Mesodermal cell (in vitro differentiated cells): Measurements from ENCODE around the gene LIX1L.

ENCODE experiments used
- H3K27ac ChIP-seq: 2 replicates; pipeline ENCODE4 v1.7.0; 2013; ENCODE audit warnings: mild to moderate bottlenecking, low read depth, low read length, moderate library complexity; ENCODE audit not compliant: severe bottlenecking
- H3K36me3 ChIP-seq: 2 replicates; pipeline ENCODE4 v1.7.1; 2013; ENCODE audit warnings: mild to moderate bottlenecking, low read length, moderate library complexity; ENCODE audit not compliant: control insufficient read depth, insufficient read depth
- H3K4me1 ChIP-seq: one replicate; pipeline ENCODE4 v1.7.1; 2013; ENCODE audit warnings: mild to moderate bottlenecking, low read length; ENCODE audit not compliant: insufficient read depth, control insufficient read depth, poor library complexity, severe bottlenecking
- H3K4me3 ChIP-seq: 2 replicates; pipeline ENCODE4 v1.7.0; 2013; ENCODE audit warnings: low read length, control low read depth, mild to moderate bottlenecking; ENCODE audit not compliant: insufficient read depth, poor library complexity, severe bottlenecking; ENCODE audit errors: extremely low read depth
- H3K9me3 ChIP-seq: 2 replicates; pipeline ENCODE4 v1.7.1; 2013; ENCODE audit warnings: mild to moderate bottlenecking, low read length, moderate library complexity; ENCODE audit not compliant: control insufficient read depth
- WGBS, 2 experiments: methylation state at CpG; one replicate each; pipeline ENCODE4 v1.1.5; 2013; ENCODE audit warnings: missing lambda C conversion rate in 2 of 2; ENCODE audit not compliant: insufficient coverage in 2 of 2; 5-methylcytosine and 5-hydroxymethylcytosine counted together

The LIX1L gene

GRCh38 chr1:145993618-145994390, 36.0 kb upstream of the LIX1L start:
- H3K27ac ChIP-seq: no peak overlapping the region
- H3K36me3 ChIP-seq: peaks cover 35% of the 10 kb centered on the region
- peak overlapping the region; percentile 77 for H3K4me3 ChIP-seq
- H3K4me1 ChIP-seq: peaks cover 30% of the 10 kb centered on the region
- H3K9me3 ChIP-seq: no peaks in the 10 kb centered on the region
- WGBS, 2 experiments: 100% methylated on average over 3 to 5 of the region's 6 CpGs

DNA sequence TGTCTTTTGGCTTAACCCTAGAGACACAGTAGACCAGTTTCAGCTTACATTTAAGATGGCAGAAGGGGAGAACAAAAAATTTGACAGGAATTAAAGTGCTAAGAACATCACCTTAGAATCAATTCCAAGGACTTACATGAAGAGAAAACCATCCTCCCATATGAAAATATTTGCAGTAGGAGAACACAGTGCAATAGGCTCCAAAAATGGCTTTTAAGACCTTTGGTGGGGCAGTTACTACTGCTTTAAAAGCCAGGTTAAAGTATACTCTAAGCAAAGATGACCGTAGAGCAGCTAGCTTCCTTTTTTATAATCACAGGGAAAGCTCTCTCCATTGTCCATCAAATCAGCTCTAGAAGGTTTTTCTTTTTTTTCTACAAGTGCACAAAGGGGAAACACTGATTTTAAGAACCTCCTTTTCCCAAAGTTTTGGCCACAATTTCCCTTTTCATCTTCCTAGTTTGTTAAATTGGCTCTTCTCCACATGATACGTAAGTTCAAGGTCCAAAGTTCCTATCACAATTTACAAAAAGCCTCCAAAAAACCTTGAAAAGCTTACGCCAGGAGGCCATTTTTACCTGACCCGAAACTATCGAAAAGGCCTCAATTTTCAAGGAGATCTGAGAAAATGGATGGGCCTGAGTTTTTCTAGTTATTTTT, 35.3 kb upstream of the LIX1L start:
- Histone ChIP-seq H3K4me3 (peak overlapping the region; percentile 77), H3K9me3 (no peaks in the 10 kb centered on the region), H3K4me1 (peaks cover 29% of the 10 kb centered on the region), H3K27ac (peak overlapping the region; percentile 37), H3K36me3 (peaks cover 35% of the 10 kb centered on the region)
- WGBS, 2 experiments: 95 to 100% methylated on average over 1 to 4 of the region's 5 CpGs

- Histone ChIP-seq H3K4me3 (peak overlapping the region; percentile 77), H3K9me3 (no peaks in the 10 kb centered on the region), H3K36me3 (peaks cover 35% of the 10 kb centered on the region), H3K4me1 (peaks cover 23% of the 10 kb centered on the region), H3K27ac (peak overlapping the region; percentile 37)
- no CpG with 5 or more reads among the region's 1 CpG for WGBS, 2 experiments
Observed at GRCh38 chr1:145992502-145992936, 34.7 kb upstream of the LIX1L start.

DNA sequence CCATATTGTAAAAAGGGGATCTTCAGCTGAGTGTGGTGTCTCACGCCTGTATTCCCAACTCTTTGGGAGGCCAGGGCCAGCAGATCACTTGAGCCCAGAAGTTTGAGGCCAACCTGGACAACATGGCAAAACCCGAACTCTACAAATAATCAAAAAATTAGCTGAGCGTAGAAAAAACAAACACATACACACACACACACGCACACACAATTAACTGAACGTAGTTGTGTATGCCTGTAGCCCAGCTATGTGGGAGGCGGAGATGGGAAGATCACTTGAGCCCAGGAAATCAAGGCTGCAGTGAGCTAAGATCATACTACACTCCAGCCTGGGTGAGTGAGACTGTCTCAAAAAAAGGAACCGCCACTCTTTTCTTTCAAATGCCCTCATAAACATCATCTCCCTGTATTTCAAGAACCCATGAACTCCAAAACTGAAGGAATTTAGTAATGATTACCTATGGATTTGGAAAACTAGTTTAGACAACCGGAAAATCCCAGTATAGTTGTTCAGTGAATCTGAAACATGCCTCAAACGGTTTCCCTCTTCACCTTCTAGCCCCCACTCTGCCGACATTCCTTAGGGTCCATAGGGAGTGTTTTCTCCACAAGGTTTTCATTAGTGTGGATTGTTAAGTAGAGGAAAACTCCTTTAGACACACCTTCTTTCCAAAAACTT, 34.1 kb upstream of the LIX1L start:
- 93 to 96% methylated on average over 3 to 5 of the region's 10 CpGs for WGBS, 2 experiments
- H3K27ac ChIP-seq: peak overlapping the region; percentile 18
- H3K4me3 ChIP-seq: no peak overlapping the region
- no peaks in the 10 kb centered on the region for H3K9me3 ChIP-seq
- H3K4me1 ChIP-seq: peaks cover 20% of the 10 kb centered on the region
- peaks cover 35% of the 10 kb centered on the region for H3K36me3 ChIP-seq

GRCh38 chr1:145990249-145990855, 32.5 kb upstream of the LIX1L start:
- Histone ChIP-seq H3K27ac (peak overlapping the region; percentile 30), H3K9me3 (no peaks in the 10 kb centered on the region), H3K4me3 (no peak overlapping the region), H3K36me3 (peaks cover 31% of the 10 kb centered on the region), H3K4me1 (peaks cover 35% of the 10 kb centered on the region)
- WGBS, 2 experiments: 92 to 100% methylated on average over 2 to 4 of the region's 7 CpGs

GRCh38 chr1:145988773-145989172, 31.0 kb upstream of the LIX1L start:
- Histone ChIP-seq H3K27ac (no peak overlapping the region), H3K4me1 (peaks cover 41% of the 10 kb centered on the region), H3K36me3 (peaks cover 16% of the 10 kb centered on the region), H3K9me3 (no peaks in the 10 kb centered on the region), H3K4me3 (no peak overlapping the region)
- WGBS, 2 experiments: 94 to 100% methylated on average over 4 to 5 of the region's 5 CpGs

DNA sequence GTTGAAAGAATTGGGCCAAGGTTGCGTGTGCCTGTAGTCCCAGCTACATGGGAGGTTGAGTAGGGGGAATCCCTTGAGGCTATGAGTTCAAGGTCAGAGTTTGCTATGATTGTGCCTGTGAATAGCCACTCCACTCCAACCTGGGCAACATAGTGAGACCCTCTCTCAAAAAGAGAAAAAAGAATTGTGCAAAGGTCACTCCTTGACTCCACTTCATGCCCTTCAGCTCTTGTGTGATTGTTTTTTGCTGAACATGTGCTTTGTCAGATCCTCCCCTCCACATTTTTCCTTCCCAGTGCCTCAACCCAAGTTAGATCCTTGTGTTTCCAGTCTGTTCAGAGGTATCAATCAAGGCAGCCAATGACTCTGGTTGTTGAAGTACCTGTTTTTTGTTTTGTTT, 30.1 kb upstream of the LIX1L start:
- Histone ChIP-seq H3K27ac (no peak overlapping the region), H3K4me3 (no peak overlapping the region), H3K36me3 (peaks cover 7% of the 10 kb centered on the region), H3K4me1 (peaks cover 41% of the 10 kb centered on the region), H3K9me3 (no peaks in the 10 kb centered on the region)
- WGBS, 2 experiments: 100% methylated on average over 1 of the region's 1 CpG

DNA sequence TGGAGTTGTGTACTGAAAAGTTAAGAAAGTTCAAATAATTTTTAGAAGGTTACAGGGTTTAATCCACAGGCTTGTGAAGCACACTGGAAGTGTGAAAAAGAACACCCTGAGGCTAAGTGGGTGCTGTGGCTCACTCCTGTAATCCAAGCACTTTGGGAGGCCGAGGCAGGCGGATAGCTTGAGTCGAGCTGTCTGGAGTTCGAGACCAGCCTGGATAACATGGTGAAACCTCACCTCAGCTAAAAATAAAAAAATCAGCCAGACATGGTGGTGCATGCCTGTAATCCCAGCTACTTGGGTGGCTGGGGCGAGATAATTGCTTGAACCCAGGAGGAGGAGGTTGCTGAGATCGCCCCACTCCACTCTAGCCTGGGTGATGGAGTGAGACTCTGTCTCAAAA, 28.7 kb upstream of the LIX1L start:
- H3K36me3 ChIP-seq: no peaks in the 10 kb centered on the region
- peaks cover 45% of the 10 kb centered on the region for H3K4me1 ChIP-seq
- WGBS, 2 experiments: 87 to 91% methylated on average over 4 to 5 of the region's 6 CpGs
- H3K27ac ChIP-seq: peak overlapping the region; percentile 75
- H3K4me3 ChIP-seq: no peak overlapping the region
- no peaks in the 10 kb centered on the region for H3K9me3 ChIP-seq

DNA sequence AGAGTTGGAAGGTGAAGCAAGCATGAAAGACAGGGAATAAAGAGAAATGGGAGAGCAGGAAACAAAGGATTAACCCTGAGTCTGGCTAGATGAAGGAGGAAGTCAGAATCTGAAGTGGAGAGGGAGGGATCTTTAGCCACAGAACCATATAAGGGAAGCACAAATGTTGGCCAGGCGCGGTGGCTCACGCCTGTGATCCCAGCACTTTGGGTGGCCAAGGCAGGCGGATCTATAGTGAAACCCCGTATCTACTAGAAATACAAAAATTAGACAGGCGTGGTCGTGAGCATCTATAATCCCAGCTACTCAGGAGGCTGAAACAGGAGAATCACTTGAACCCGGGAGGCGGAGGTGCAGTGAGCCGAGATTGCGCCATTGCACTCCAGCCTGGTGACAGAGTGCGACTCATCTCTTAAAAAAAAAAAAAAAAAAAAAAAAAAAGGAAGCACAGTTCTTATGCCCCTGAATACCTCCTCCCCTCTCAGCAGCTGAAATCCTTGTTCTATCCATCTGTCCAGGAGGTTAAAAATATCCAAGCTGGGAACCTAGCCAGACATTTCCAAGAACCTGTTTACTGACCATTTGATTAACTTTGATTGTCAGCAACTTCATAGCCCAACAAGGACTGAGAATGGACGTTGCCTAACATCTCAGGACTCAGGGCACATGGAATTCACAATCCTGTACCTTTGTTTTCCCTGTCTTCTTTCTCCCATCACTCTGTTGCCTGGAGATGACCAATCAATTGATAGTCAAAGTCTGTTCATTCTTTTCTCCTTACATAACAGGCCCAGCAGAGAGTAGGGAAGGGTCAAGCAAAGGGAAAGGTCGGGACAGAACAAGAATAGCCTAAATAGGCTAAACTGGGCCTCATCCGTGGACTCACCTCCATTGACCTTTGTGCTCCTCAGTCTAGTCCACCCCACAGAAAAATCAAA, 28.0 kb upstream of the LIX1L start:
- WGBS, 2 experiments: 90 to 93% methylated on average over 13 to 14 of the region's 15 CpGs
- H3K36me3 ChIP-seq: no peaks in the 10 kb centered on the region
- no peaks in the 10 kb centered on the region for H3K9me3 ChIP-seq
- peaks cover 46% of the 10 kb centered on the region for H3K4me1 ChIP-seq
- H3K27ac ChIP-seq: peak overlapping the region; percentile 75
- no peak overlapping the region for H3K4me3 ChIP-seq

GRCh38 chr1:145985129-145985501, 27.3 kb upstream of the LIX1L start:
- Histone ChIP-seq H3K4me3 (no peak overlapping the region), H3K27ac (peak overlapping the region; percentile 75)

More at GRCh38 chr1:145985129-145985501, 27.3 kb upstream of the LIX1L start:
- H3K9me3 ChIP-seq: no peaks in the 10 kb centered on the region
- peaks cover 52% of the 10 kb centered on the region for H3K4me1 ChIP-seq
- WGBS, 2 experiments: 80% methylated on average over 1 of the region's 2 CpGs; no CpG with 5 or more reads in 1 of the 2 experiments
- H3K36me3 ChIP-seq: no peaks in the 10 kb centered on the region
